Skin of body (tissue), 2 donors: ENCODE data around the gene SLC35B1. TPM values are rescaled to one million over a fixed set of nuclear protein-coding genes. Genes with fewer than 3 reads are reported as not detected.
"Not testable (repeated sequence)": the region's sequence is repeated elsewhere in the genome, so short reads cannot be mapped to it uniquely, and the experiment has no call there.

ENCODE experiments used
- DNase-seq: peaks from one replicate; lab custom pipeline; 2025; lab: John Stamatoyannopoulos, UW
- total RNA-seq: library from RNA; depleted of rRNA; stranded (reverse); fragments of >200 nt; gene quantifications from one replicate; pipeline ENCODE4 v1.2.3, GENCODE V29; 2014

The SLC35B1 gene
- total RNA-seq, 1 donor from 2014 or later, result 33.5 TPM

GRCh38 chr17:49673679-49674078, 34.1 kb downstream of the SLC35B1 start:
- not testable (repeated sequence) for DNase-seq

- no peak for DNase-seq
Observed at GRCh38 chr17:49670641-49671040, 37.1 kb downstream of the SLC35B1 start.

- no peak for DNase-seq
Observed at GRCh38 chr17:49670002-49670401, 37.8 kb downstream of the SLC35B1 start.

- DNase-seq, result no peak
Observed at GRCh38 chr17:49667854-49668253, 39.9 kb downstream of the SLC35B1 start.

- DNase-seq, result no peak
Observed at GRCh38 chr17:49664706-49665211, 43.0 kb downstream of the SLC35B1 start.

GRCh38 chr17:49659661-49660382, 47.9 kb downstream of the SLC35B1 start:
- DNase-seq, result no peak

- DNase-seq, result no peak
Observed at GRCh38 chr17:49656247-49656646, 51.5 kb downstream of the SLC35B1 start.

Other genes with a start within 250 kb of the SLC35B1 start
- gene NGFR, start 212.7 kb downstream of the SLC35B1 start, total RNA-seq, result 11.2 TPM
- 0.89 TPM for gene NXPH3, start 132.1 kb downstream of the SLC35B1 start, total RNA-seq
- 77.3 TPM for gene SPOP, start 29.9 kb downstream of the SLC35B1 start, total RNA-seq
- gene FAM117A, start 56.2 kb upstream of the SLC35B1 start, total RNA-seq, result 4.9 TPM
- 35.6 TPM for gene KAT7, start 80.7 kb upstream of the SLC35B1 start, total RNA-seq
- not detected for gene TAC4, start 140.1 kb upstream of the SLC35B1 start, total RNA-seq